GM18505 (cell line): ENCODE data around the gene DDX23.

Source experiments
- ATAC-seq: cut with Tn5 transposase; IDR thresholded peaks from one replicate; pipeline ENCODE4 v1.9.1; 2021; ENCODE audit not compliant: unreplicated experiment
- POLR2A ChIP-seq: IDR thresholded peaks from 4 replicates; pipeline ENCODE4 v1.6.1; 2011; ENCODE audit warnings: borderline replicate concordance; ENCODE audit not compliant: insufficient read depth, insufficient read length; ENCODE audit errors: extremely low read depth

Gene DDX23

DNA sequence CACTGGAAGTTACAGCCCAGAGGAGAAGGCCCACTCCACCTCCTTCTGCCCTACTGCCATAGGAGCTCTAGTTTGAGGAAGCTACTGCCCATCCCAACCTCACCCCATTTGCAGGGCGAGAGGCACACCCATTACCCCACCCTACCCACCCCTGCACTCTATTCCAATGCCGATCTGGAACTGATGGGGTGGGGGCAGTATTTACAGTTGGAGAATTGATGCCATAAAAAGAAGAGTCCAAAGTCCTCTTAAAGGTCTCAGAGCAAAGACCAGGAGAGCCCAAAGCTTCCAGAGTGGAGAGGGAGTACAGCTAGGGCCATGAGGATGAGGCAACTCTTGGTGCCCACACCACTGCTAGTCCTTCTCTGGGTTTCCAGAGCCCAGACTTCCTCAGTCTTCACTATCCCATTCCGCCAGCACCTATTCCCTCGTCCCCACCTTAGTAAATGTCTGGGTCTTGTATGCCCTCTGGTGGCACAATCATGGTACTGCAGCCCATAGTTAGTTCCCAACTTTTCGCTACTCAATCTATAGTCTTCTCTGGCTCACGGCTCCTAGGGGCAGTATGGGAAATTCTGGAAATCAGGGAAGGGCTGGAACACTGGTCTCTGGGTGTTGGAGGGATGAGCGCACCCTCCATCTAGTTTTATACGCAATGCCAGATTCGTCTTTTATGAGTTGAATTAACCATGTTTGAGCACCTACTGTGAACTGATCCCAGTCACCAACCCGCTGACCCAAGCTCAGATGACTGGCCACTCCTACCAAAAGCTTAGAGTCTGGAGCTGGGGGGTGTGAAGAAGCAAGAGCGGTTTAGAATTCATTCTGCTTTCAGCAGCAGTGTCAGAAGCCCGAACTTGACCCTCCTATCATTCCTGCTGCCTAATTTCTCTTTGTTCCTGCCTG, 56.2 kb downstream of the DDX23 start:
- ATAC-seq: no peak
- no peak for TF ChIP-seq POLR2A

DNA sequence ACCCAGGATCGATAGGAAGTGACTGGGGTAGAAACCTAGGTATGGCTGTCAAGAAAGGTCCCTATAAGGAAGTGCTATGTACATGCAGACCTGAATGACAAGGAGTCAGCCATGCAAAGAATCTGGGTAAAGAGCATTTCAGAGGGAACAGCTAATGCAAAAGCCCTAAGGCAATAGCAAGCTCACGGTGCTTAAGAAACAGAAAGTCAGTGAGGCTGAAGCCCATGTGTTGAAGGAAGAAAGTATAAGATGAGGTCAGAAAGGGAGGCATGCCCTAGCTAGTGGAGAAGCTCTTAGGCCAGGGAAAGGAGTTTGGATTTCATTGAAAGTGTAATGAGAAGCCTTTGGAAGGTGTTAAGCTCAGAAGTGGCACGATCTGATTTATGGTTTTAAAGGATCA, 57.1 kb downstream of the DDX23 start:
- no peak for TF ChIP-seq POLR2A
- no peak for ATAC-seq

DNA sequence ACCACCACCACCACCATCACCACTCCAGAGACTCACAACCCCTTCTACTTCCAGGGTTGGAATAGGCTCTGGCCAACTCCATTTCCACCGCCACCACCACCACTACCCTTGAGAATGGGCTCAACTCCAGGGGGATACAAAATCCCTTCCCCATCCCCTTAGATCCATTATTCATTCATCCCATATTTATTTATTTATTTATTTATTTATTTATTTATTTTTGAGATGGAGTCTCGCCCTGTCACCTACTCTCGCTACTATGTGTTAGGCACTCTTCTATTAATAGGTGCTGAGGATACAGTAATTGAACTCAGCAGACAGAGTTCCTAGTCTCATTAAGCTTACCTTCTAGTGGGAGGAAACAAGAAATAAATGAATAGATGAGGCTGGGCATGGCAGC, 58.3 kb downstream of the DDX23 start:
- ATAC-seq: no peak
- no peak for TF ChIP-seq POLR2A

DNA sequence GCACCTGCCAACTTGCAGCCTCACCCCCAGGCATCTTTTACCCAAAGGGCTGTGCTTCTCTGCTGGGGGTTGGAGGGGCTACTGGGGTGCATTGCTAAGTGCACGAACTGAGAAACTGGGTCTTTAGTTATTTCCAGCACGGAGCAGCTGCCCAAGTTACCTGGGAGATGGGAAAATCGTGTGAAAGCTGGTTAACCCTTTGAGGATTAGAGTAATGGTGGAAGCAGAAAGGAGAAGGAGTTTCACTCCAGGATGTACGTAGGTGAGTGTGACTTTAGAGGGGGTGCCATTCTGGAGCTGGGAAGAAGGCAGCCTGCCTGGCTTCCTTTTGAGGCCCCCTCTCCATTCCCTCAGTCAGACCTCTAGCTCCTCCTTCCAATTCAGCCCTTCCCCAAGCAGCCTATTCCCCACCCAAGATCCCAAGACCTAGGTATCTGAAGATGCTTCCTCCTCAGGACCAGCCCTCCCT, 62.1 kb downstream of the DDX23 start:
- TF ChIP-seq POLR2A: no peak
- ATAC-seq: no peak

DNA sequence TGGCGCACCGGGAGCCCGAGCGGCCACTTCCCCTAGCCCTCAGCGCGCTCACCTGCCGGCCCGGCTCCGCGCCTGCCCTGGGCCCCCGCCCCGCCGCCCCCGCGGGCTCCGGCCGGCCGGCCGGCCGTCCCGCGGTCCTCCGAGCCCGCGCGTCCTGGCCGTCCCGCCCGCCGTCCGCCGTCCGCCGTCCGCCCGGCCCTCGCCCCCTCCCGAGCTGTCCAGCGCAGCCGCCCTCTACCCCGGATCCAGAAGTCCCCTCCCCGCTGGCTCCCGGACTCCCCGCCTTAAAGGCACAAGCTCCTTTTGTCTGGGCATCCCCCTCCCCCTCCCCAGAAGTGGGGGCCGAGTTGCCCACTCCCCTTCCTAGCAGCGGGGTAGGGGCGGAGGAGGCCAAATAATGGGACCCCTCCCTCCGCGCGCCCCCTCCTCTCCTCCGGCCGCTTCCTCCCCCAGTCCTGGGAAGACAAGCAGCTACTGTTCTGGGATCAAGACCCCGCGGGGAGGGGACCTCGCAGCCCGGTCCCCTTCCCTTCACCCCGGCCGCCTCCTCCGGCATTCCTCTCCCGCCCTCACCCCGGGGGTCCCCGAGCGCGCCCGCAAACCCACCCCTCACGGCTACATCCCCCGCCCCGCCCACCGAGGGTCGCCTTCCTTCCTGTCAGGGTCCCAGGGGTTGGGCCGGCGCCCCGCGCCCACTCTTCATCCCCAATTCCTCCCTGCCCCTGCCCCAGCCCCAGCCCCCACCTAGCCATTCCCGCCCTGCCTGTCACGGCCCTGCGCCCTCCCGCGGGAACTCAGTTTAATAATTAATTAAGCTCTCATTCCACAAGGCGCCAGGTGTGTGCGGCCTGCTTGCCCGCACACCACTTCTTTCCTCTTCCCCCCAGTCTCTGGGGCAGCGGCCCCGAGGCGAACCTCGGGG, 62.8 kb downstream of the DDX23 start, which contains the start of gene ADCY6:
Gene ADCY6, minus strand, starts transcription at position 236 of the 922 bp plus-strand sequence. CDS start 5,655 bp downstream, outside the sequence.
- TF ChIP-seq POLR2A: no peak
- no peak for ATAC-seq

DNA sequence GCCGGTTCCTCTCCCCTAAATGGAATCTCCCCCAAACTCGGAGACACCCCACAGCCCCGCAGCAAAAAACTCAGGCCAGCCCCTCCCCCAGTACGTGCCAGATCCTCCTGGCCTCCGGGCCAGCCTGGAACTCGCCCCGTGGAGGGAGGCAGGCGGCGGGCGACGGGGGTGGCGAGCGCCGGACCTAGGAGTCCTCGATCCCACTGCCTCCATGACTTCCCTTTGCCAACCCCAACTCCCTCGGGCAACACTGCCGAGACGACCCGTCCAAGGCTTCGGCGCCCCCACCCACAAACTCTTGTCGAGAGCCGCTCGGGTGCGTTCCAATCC, 63.5 kb downstream of the DDX23 start:
- ATAC-seq: no peak
- TF ChIP-seq POLR2A: no peak

DNA sequence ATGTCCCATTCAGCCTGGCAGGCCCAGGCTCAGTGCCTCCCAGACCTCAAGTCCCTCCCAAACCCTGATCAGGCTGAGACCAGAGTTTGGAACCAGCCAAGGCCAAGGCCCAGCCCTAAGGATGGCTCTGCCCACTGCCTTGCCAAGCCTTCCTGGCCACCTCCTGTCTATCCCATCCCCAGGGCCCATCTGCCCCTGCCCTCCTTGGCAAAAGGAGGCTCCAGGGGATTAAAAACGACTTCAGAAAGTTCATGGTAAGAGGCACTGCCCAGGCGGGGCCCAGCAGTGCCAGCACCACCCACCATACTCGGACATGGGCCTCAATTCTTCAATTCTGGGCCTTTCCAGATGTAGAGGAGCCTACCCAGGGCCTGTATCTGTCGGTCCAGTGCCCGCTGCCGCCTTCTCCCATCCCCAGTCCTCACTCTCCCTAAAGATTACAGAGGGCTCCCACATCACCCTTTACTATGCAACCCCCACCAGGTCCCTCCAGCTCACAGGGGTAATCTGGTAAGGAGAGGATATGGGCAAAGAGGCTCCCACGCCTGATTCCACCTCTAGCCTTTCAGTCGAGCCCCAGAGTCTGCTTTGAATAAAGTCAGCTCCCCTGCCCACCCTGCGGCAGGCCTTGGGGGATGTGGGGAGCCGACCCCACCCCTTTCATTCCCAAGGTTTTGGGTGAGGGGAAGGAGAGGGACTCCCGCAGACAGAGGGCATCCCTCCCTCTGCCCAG, 64.0 kb downstream of the DDX23 start:
- no peak for ATAC-seq
- TF ChIP-seq POLR2A: no peak

DNA sequence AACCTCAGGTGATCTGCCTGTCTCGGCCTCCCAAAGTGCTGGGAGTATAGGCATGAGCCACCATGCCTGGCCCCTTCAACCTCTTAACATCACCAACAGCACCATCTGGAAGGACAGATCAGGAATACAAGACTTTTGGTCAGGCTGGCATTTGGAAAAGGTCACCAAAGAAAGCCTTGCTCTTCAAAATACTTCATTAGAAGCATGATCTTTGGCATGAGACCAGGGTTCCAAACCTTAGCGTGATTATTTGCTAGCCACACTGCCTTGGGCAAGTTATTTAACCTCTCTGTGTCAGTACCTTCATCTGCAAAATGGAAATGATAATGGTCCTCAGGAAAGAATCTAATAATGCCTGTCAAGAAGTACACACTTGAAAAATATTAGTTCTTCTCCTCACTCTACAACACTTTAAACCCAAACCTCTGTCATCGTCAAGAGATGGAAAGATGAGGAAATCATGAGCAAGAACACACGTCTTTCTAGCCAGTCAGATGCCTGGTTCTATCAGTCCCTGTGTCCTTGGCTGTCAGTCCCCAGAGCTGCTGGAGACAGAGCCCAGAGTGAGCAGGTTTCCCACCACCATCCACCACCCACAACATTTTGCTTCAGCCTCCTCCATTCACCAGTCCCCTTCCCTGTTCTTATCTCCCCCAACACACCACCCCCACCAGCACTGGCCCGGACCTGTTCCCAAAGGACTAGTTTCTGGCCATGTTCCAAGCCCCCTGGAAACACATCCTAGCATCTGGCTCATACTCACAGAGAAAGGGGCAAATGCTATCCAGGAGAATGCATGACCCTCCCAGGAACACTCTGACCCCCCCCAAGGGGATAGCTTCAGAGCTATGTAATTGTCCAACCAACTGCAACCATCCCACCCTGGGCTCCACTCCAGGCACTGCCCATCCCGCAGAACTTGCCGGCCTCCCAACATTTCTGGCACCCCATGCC, 65.1 kb downstream of the DDX23 start:
- no peak for ATAC-seq
- no peak for TF ChIP-seq POLR2A

DNA sequence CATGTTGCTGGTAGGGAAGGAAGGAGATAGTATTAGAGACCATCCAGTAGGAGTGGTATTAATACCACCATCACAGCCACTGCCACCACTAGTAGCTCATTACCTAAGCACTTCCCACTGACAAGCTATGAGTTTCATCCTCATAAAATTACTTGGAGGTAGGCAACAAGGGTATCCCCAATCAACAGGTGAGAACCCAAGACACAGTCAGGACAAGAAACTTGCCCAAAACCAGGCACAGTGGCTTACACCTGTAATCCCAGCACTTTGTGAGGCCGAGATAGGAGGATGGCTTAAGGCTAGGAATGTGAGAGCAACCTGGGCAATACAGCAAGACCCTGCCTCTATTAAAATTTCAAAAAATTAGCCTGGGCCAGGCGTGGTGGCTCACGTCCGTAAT, 68.5 kb downstream of the DDX23 start:
- TF ChIP-seq POLR2A: no peak
- ATAC-seq: no peak

DNA sequence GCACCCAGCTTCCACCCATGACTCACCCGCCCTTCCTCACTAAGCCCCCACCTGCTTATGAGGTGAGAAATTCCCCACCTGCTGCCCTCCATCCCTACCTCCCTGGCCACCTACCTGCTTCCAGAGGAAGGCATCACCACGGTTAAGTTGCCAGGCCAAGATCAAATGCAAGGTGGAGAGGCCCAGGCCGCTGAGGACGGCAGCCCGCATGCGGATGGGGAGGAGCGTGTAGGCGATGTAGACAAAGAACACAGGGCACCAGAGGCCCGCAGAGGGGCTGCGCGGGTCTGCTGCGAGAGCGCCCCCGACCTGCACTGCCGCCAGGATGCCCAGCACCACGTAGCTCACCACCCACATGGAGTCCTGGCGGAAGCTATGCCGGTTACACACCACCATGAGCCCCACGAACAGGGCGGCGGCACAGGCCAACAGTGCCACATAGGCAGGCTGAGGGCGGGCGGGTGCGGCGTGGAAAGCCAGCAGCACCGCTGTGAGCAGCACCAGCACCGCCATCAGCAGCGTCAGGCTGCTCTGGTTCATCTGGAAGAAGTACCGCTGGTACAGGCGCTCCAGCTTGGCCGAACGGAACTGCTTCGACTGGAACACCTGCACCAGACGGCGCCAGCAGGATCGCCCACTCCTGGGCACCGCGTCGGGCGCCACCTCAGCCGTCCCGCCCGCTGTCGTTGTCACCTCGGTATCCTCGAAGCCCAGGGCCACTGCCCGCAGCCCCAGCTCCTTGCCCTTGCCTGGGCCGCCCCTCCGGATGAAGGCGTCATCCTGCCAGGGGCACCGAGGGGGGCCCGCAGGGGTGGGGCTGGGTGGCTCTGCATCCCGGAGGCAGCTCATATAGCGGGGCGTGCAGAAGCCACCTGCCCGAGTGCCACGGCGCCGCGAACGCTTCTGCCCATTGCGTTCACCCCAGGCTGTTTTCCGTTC, 69.2 kb downstream of the DDX23 start:
- no peak for ATAC-seq
- TF ChIP-seq POLR2A: no peak
